ENCODE measurements around the gene ATF7. TPM values are rescaled to one million over a fixed set of nuclear protein-coding genes. Genes with fewer than 3 reads are reported as not detected.

Gene ATF7
- polyA plus RNA-seq, 1 experiment = 27.1 TPM

- ChIA-PET POLR2A (interaction anchor here (1.1 to 1.7 kb wide), 5 partner anchors 7 to 21 kb away, joined by 4 to 14 read pairs (median 7); partner anchors contain the start of gene TARBP2), CTCF (interaction anchor here (1.7 to 2.1 kb wide), 2 partner anchors 16 to 171 kb away, joined by 4 to 5 read pairs; no protein-coding TSS in a partner anchor)
- no peak for TF ChIP-seq CTCF (IDR thresholded peaks at IDR 0.05; ENCODE audit: low read depth, low read length)
- H3K9me3 ChIP-seq (ENCODE audit: control insufficient read depth, insufficient read depth, low read length) = no peaks in the 10 kb centered on the region
- peak overlapping the region; percentile 60 for H3K4me3 ChIP-seq (ENCODE audit: low read depth, low read length)
- no peak for DNase-seq (ENCODE audit: low read depth, low spot score)
- peak overlapping the region; percentile 65 for H3K27ac ChIP-seq (ENCODE audit: low read depth, low read length)
- H3K27me3 ChIP-seq (ENCODE audit: control insufficient read depth, insufficient read depth, low read length) = no peaks in the 10 kb centered on the region
Observed at GRCh38 chr12:53492830-53493609, 133.2 kb downstream of the ATF7 start.

- Histone ChIP-seq H3K9me3 (ENCODE audit: control insufficient read depth, insufficient read depth, low read length) (no peaks in the 10 kb centered on the region), H3K27ac (ENCODE audit: low read depth, low read length) (no peak overlapping the region), H3K4me3 (ENCODE audit: low read depth, low read length) (peak overlapping the region; percentile 60), H3K27me3 (ENCODE audit: control insufficient read depth, insufficient read depth, low read length) (no peaks in the 10 kb centered on the region)
- ChIA-PET POLR2A (interaction anchor here (1.1 to 1.5 kb wide), 4 partner anchors 8 to 20 kb away, joined by 4 to 14 read pairs (median 6); partner anchors contain the start of gene TARBP2), CTCF (interaction anchor here (0.6 to 1.1 kb wide), 2 partner anchors 170 to 312 kb away, joined by 3 to 5 read pairs; partner anchors contain the start of genes AAAS and ZNF740)
- TF ChIP-seq CTCF (IDR thresholded peaks at IDR 0.05; ENCODE audit: low read depth, low read length) = no peak
- DNase-seq (ENCODE audit: low read depth, low spot score) = no peak
Observed at GRCh38 chr12:53492188-53492587, 134.0 kb downstream of the ATF7 start.

- Histone ChIP-seq H3K9me3 (ENCODE audit: control insufficient read depth, insufficient read depth, low read length) (no peaks in the 10 kb centered on the region), H3K4me3 (ENCODE audit: low read depth, low read length) (no peak overlapping the region), H3K27ac (ENCODE audit: low read depth, low read length) (no peak overlapping the region), H3K27me3 (ENCODE audit: control insufficient read depth, insufficient read depth, low read length) (no peaks in the 10 kb centered on the region)
- no peak for TF ChIP-seq CTCF (IDR thresholded peaks at IDR 0.05; ENCODE audit: low read depth, low read length)
- ChIA-PET POLR2A (interaction anchor here (0.7 to 1.7 kb wide), 2 partner anchors 12 to 186 kb away, joined by 5 to 10 read pairs; partner anchors contain the start of gene TARBP2), CTCF (interaction anchor here (1.0 to 1.7 kb wide), 2 partner anchors 12 to 144 kb away, joined by 4 to 5 read pairs; no protein-coding TSS in a partner anchor)
- DNase-seq (ENCODE audit: low read depth, low spot score) = no peak
Observed at GRCh38 chr12:53489242-53489864, 136.8 kb downstream of the ATF7 start.

GRCh38 chr12:53486736-53487487, 139.3 kb downstream of the ATF7 start:
- CTCF ChIA-PET = no interaction called here
- no peak for TF ChIP-seq CTCF (IDR thresholded peaks at IDR 0.05; ENCODE audit: low read depth, low read length)
- H3K27me3 ChIP-seq (ENCODE audit: control insufficient read depth, insufficient read depth, low read length) = no peaks in the 10 kb centered on the region
- no peaks in the 10 kb centered on the region for H3K9me3 ChIP-seq (ENCODE audit: control insufficient read depth, insufficient read depth, low read length)
- POLR2A ChIA-PET = interaction anchor here (1.0 kb wide), 1 partner anchor 12 kb away, joined by 3 read pairs; the partner anchor contains the start of gene MAP3K12
- H3K4me3 ChIP-seq (ENCODE audit: low read depth, low read length) = no peak overlapping the region
- no peak for DNase-seq (ENCODE audit: low read depth, low spot score)
- no peak overlapping the region for H3K27ac ChIP-seq (ENCODE audit: low read depth, low read length)
